ENCODE results near the gene LYPD6B. TPM values are rescaled to one million over a fixed set of nuclear protein-coding genes. Genes with fewer than 3 reads are reported as not detected.

The LYPD6B gene
- total and polyA plus RNA-seq, 10 of the 15 experiments (the other 5 are each of a cell fraction or from before 2014, with no cell fraction given) = 1.0 to 6.6 (median 4.0) TPM

DNA sequence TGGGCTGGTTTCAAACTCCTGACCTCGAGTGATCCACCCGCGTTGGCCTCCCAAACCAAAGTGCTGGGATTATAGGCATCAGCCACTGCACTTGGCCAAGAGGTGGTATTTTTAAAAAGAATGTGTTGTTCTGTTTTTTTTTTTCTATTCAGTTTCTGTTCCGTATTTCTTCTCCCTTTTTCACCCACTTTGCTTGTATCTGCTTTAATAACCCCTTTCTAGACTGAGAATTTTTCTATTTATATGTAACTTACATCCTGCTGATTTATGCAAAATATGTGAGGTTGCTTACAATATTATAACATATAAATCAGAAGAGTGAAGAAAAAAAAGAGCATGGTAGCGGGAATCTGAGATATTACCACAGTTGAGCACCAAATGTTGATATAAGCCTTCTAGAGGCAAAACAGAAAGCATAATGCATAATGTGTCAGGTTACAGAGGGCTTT lies 17.2 kb upstream of the LYPD6B start (continued):
- TF ChIP-seq, protein P1, sequence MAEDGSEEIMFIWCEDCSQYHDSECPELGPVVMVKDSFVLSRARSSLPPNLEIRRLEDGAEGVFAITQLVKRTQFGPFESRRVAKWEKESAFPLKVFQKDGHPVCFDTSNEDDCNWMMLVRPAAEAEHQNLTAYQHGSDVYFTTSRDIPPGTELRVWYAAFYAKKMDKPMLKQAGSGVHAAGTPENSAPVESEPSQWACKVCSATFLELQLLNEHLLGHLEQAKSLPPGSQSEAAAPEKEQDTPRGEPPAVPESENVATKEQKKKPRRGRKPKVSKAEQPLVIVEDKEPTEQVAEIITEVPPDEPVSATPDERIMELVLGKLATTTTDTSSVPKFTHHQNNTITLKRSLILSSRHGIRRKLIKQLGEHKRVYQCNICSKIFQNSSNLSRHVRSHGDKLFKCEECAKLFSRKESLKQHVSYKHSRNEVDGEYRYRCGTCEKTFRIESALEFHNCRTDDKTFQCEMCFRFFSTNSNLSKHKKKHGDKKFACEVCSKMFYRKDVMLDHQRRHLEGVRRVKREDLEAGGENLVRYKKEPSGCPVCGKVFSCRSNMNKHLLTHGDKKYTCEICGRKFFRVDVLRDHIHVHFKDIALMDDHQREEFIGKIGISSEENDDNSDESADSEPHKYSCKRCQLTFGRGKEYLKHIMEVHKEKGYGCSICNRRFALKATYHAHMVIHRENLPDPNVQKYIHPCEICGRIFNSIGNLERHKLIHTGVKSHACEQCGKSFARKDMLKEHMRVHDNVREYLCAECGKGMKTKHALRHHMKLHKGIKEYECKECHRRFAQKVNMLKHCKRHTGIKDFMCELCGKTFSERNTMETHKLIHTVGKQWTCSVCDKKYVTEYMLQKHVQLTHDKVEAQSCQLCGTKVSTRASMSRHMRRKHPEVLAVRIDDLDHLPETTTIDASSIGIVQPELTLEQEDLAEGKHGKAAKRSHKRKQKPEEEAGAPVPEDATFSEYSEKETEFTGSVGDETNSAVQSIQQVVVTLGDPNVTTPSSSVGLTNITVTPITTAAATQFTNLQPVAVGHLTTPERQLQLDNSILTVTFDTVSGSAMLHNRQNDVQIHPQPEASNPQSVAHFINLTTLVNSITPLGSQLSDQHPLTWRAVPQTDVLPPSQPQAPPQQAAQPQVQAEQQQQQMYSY (CRISPR knock-in tag; IDR thresholded peaks at IDR 0.05) = no peak
- TF ChIP-seq NFYB (IDR thresholded peaks at IDR 0.05; ENCODE audit: insufficient read depth, low read depth, low read length) (no peak), ZNF207 (IDR thresholded peaks at IDR 0.05; ENCODE audit: borderline replicate concordance) (no peak), WRNIP1 (IDR thresholded peaks at IDR 0.05; ENCODE audit: borderline replicate concordance, low read depth, low read length) (no peak), CBX5 (IDR thresholded peaks at IDR 0.05; ENCODE audit: low read depth) (0 out of 2 replicates have a peak, but pooled peaks have one; percentile 28), ZNF24 (IDR thresholded peaks at IDR 0.05) (no peak), POU2F2 (IDR thresholded peaks at IDR 0.05; ENCODE audit: borderline replicate concordance, low read depth, low read length) (peak; percentile 55; the same call in 2 of the 3 replicates), MEF2A (IDR thresholded peaks at IDR 0.05; ENCODE audit: insufficient read depth, low read depth, low read length) (peak; percentile 94), BRCA1 (IDR thresholded peaks at IDR 0.05; ENCODE audit: low read depth, low read length) (no peak), ZNF622 (IDR thresholded peaks at IDR 0.05) (no peak), ASH2L (IDR thresholded peaks at IDR 0.05; ENCODE audit: borderline replicate concordance, low read depth) (0 out of 2 replicates have a peak, but pooled peaks have one; percentile 52)
- TF ChIP-seq, protein P2, sequence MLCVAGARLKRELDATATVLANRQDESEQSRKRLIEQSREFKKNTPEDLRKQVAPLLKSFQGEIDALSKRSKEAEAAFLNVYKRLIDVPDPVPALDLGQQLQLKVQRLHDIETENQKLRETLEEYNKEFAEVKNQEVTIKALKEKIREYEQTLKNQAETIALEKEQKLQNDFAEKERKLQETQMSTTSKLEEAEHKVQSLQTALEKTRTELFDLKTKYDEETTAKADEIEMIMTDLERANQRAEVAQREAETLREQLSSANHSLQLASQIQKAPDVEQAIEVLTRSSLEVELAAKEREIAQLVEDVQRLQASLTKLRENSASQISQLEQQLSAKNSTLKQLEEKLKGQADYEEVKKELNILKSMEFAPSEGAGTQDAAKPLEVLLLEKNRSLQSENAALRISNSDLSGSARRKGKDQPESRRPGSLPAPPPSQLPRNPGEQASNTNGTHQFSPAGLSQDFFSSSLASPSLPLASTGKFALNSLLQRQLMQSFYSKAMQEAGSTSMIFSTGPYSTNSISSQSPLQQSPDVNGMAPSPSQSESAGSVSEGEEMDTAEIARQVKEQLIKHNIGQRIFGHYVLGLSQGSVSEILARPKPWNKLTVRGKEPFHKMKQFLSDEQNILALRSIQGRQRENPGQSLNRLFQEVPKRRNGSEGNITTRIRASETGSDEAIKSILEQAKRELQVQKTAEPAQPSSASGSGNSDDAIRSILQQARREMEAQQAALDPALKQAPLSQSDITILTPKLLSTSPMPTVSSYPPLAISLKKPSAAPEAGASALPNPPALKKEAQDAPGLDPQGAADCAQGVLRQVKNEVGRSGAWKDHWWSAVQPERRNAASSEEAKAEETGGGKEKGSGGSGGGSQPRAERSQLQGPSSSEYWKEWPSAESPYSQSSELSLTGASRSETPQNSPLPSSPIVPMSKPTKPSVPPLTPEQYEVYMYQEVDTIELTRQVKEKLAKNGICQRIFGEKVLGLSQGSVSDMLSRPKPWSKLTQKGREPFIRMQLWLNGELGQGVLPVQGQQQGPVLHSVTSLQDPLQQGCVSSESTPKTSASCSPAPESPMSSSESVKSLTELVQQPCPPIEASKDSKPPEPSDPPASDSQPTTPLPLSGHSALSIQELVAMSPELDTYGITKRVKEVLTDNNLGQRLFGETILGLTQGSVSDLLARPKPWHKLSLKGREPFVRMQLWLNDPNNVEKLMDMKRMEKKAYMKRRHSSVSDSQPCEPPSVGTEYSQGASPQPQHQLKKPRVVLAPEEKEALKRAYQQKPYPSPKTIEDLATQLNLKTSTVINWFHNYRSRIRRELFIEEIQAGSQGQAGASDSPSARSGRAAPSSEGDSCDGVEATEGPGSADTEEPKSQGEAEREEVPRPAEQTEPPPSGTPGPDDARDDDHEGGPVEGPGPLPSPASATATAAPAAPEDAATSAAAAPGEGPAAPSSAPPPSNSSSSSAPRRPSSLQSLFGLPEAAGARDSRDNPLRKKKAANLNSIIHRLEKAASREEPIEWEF (IDR thresholded peaks at IDR 0.05; ENCODE audit: insufficient replicate concordance, low read depth, low read length) = no peak
- TF ChIP-seq, protein P3, sequence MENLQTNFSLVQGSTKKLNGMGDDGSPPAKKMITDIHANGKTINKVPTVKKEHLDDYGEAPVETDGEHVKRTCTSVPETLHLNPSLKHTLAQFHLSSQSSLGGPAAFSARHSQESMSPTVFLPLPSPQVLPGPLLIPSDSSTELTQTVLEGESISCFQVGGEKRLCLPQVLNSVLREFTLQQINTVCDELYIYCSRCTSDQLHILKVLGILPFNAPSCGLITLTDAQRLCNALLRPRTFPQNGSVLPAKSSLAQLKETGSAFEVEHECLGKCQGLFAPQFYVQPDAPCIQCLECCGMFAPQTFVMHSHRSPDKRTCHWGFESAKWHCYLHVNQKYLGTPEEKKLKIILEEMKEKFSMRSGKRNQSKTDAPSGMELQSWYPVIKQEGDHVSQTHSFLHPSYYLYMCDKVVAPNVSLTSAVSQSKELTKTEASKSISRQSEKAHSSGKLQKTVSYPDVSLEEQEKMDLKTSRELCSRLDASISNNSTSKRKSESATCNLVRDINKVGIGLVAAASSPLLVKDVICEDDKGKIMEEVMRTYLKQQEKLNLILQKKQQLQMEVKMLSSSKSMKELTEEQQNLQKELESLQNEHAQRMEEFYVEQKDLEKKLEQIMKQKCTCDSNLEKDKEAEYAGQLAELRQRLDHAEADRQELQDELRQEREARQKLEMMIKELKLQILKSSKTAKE (IDR thresholded peaks at IDR 0.05; ENCODE audit: low read depth, poor library complexity, severe bottlenecking) = peak; percentile 50
- TF ChIP-seq, protein P4, sequence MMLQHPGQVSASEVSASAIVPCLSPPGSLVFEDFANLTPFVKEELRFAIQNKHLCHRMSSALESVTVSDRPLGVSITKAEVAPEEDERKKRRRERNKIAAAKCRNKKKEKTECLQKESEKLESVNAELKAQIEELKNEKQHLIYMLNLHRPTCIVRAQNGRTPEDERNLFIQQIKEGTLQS (IDR thresholded peaks at IDR 0.05; ENCODE audit: borderline replicate concordance, extremely low read depth, low read depth, low read length) = no peak
